Measurements from ENCODE around the gene ARHGDIG. TPM values are rescaled to one million over a fixed set of nuclear protein-coding genes. Genes with fewer than 3 reads are reported as not detected.
A peak's percentile ranks its signal among the peaks of the same experiment; 100 is the strongest.

The ARHGDIG gene
- total and polyA plus RNA-seq, 9 of the 15 experiments (the other 6 are each of a cell fraction or from before 2014, with no cell fraction given): 0.36 to 2.5 (median 0.64) TPM; not detected in 2

GRCh38 chr16:286491-287297 is 6.3 kb downstream of the ARHGDIG start:
- no peaks in the 10 kb centered on the region for H4K20me1 ChIP-seq (replicated peaks; ENCODE audit: control insufficient read depth, insufficient read depth, low read length)
- whole genome bisulfite sequencing (ENCODE audit: insufficient coverage, low coverage, missing lambda C conversion rate): 87% methylated on average over 17 of the region's 22 CpGs
- no peaks in the 10 kb centered on the region for H3K79me2 ChIP-seq (ENCODE audit: control insufficient read depth, insufficient read depth, low read length)
- ChIA-PET POLR2A (interaction anchor here (0.5 kb wide), 1 partner anchor 231 kb away, joined by 3 read pairs; no protein-coding TSS in a partner anchor), CTCF (ENCODE audit: low intra/inter-chr PET ratio) (no interaction called here)
- H3K4me3 ChIP-seq: no peak overlapping the region
- FAIRE-seq (no peak), ATAC-seq (no peak), DNase-seq (ENCODE audit: extremely low read depth in 1 of 4, low spot score in 3 of 4) (no peak)
- no peaks in the 10 kb centered on the region for H3K9me3 ChIP-seq (replicated peaks; ENCODE audit: control insufficient read depth, insufficient read depth, low read depth, low read length)
- H3K9me1 ChIP-seq (ENCODE audit: control insufficient read depth, insufficient read depth, low read length): no peaks in the 10 kb centered on the region
- peaks cover 50% of the 10 kb centered on the region; the same call in 1 of the 3 replicates for H3K36me3 ChIP-seq (ENCODE audit: control insufficient read depth, insufficient read depth, low read length)
- BruUV-seq (replicated peaks): no TSS peak
- intact Hi-C loops (cut with micrococcal nuclease): no loop called here
- no peak overlapping the region for H3K9ac ChIP-seq (ENCODE audit: insufficient read depth in 1 of 2, low read depth in 2 of 2, low read length in 2 of 2)
- no peaks in the 10 kb centered on the region for H3K27me3 ChIP-seq (ENCODE audit: control insufficient read depth in 2 of 2, insufficient read depth in 2 of 2, low read length in 2 of 2)
- peaks cover 0 to 55% of the 10 kb centered on the region in 2 experiments; a peak in 2 of 5 replicates for H3K4me1 ChIP-seq (replicated peaks in 1 of 2; ENCODE audit: control insufficient read depth in 2 of 2, insufficient read depth in 2 of 2, low read length in 2 of 2)
- H2AFZ ChIP-seq (ENCODE audit: low read depth, low read length): no peak overlapping the region
- in situ Hi-C loops (cut with MboI): no loop called here
- TF ChIP-seq RBM22 (IDR thresholded peaks at IDR 0.05; ENCODE audit: low read depth, low read length, poor library complexity, severe bottlenecking): peak; percentile 33
- no peak for TF ChIP-seq ZNF583 (CRISPR knock-in tag; IDR thresholded peaks at IDR 0.05)
- no peak for TF ChIP-seq GTF2A2 (tag; IDR thresholded peaks at IDR 0.05)
- no peak overlapping the region for H3K4me2 ChIP-seq (ENCODE audit: insufficient read depth, low read length)
- no peak overlapping the region for H3K27ac ChIP-seq (ENCODE audit: extremely low read depth, low read depth, low read length)

- intact Hi-C loops (cut with micrococcal nuclease) (no loop called here), in situ Hi-C loops (cut with MboI) (no loop called here)
- DNase-seq (ENCODE audit: extremely low read depth in 1 of 4, low spot score in 3 of 4) (no peak), FAIRE-seq (no peak), ATAC-seq (peak; percentile 32; the same call in 1 of the 3 replicates)
- WGBS (ENCODE audit: insufficient coverage, low coverage, missing lambda C conversion rate): 89% methylated on average over 16 of the region's 16 CpGs
- ChIA-PET CTCF (ENCODE audit: low intra/inter-chr PET ratio) (no interaction called here), POLR2A (interaction anchor here (0.5 kb wide), 1 partner anchor 231 kb away, joined by 3 read pairs; no protein-coding TSS in a partner anchor)
- Histone ChIP-seq H3K4me1 (replicated peaks in 1 of 2; ENCODE audit: control insufficient read depth in 2 of 2, insufficient read depth in 2 of 2, low read length in 2 of 2) (peaks cover 0 to 50% of the 10 kb centered on the region in 2 experiments; a peak in 2 of 5 replicates), H3K9me1 (ENCODE audit: control insufficient read depth, insufficient read depth, low read length) (no peaks in the 10 kb centered on the region), H4K20me1 (replicated peaks; ENCODE audit: control insufficient read depth, insufficient read depth, low read length) (no peaks in the 10 kb centered on the region), H2AFZ (ENCODE audit: low read depth, low read length) (no peak overlapping the region), H3K4me3 (no peak overlapping the region), H3K9me3 (replicated peaks; ENCODE audit: control insufficient read depth, insufficient read depth, low read depth, low read length) (no peaks in the 10 kb centered on the region), H3K79me2 (ENCODE audit: control insufficient read depth, insufficient read depth, low read length) (no peaks in the 10 kb centered on the region), H3K27me3 (ENCODE audit: control insufficient read depth in 2 of 2, insufficient read depth in 2 of 2, low read length in 2 of 2) (no peaks in the 10 kb centered on the region), H3K27ac (ENCODE audit: extremely low read depth, low read depth, low read length) (no peak overlapping the region), H3K36me3 (ENCODE audit: control insufficient read depth, insufficient read depth, low read length) (peaks cover 57% of the 10 kb centered on the region; the same call in 1 of the 3 replicates), H3K9ac (ENCODE audit: insufficient read depth in 1 of 2, low read depth in 2 of 2, low read length in 2 of 2) (no peak overlapping the region), H3K4me2 (ENCODE audit: insufficient read depth, low read length) (no peak overlapping the region)
- no TSS peak for BruUV-seq (replicated peaks)
- no peak for TF ChIP-seq ID3 (CRISPR knock-in tag; IDR thresholded peaks at IDR 0.05)
- TF ChIP-seq ID3 (tag; IDR thresholded peaks at IDR 0.05): no peak
- 0 out of 4 replicates have a peak, but pooled peaks of 1 of the 2 experiments have one; percentile 8 for TF ChIP-seq RAD21 (CRISPR knock-in tag; conservative IDR thresholded peaks at IDR 0.05 in 1 of 2, IDR thresholded peaks at IDR 0.05 in 1 of 2)
- TF ChIP-seq RFX7 (CRISPR knock-in tag; IDR thresholded peaks at IDR 0.05): no peak
- TF ChIP-seq GATA2 (CRISPR knock-in tag; IDR thresholded peaks at IDR 0.05): no peak
- peak; percentile 40 for TF ChIP-seq MEIS2 (IDR thresholded peaks at IDR 0.05; ENCODE audit: partially characterized antibody)
Observed at GRCh38 chr16:287298-287811, 7.0 kb downstream of the ARHGDIG start.
